ENCODE results near the gene PRSS57. TPM values are rescaled to one million over a fixed set of nuclear protein-coding genes. Genes with fewer than 3 reads are reported as not detected.

The PRSS57 gene
- total and polyA plus RNA-seq, 2 of the 13 experiments (the other 11 are each of a cell fraction or from before 2014, with no cell fraction given) = 0.12 TPM; not detected in 1

DNA sequence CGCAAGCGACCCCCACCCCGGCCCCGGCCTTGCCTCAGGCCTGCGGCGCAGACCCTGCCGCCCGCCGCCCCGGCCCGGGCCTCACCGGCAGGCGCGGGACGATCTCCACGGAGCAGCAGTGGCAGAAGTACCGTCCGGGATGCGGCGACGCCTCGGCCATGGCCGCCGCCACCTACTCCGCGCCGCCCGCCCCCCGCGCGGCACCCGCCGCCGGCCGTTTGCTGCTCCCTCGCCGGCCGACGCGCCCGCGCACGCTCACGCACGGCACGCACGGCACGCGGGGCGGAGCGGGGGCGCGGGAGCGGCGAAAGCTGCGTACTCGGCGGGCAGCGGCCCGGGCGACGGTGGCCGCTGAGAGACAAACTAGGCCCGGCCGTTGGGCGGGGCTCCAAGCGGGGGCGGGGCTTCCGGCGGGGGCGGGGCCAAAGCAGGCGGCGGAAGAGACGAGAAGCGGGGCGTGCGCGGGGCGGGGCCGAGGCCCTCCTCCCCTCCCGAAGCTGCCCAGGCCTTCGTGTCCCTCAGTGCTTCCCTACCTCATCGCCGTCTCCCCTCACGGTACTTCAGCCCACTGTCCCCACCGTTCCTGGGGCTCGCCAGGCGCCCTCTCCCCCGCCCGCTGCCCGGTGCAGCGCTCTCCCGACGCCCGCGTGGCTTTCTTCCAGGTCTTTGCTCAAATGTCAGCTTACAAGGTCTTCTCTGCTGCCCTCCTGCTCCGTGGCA lies 32.1 kb downstream of the PRSS57 start, which contains the start of gene RNF126 (continued):
- TF ChIP-seq KDM2A (CRISPR knock-in tag; IDR thresholded peaks at IDR 0.05; ENCODE audit: borderline replicate concordance, low read depth) = peak; percentile 65; the same call in 1 of the 2 replicates
- TF ChIP-seq ZNF510 (CRISPR knock-in tag; IDR thresholded peaks at IDR 0.05; ENCODE audit: low read depth) = no peak
- TF ChIP-seq STAT6 (CRISPR knock-in tag; IDR thresholded peaks at IDR 0.05; ENCODE audit: borderline replicate concordance) = no peak
- TF ChIP-seq, protein P1, sequence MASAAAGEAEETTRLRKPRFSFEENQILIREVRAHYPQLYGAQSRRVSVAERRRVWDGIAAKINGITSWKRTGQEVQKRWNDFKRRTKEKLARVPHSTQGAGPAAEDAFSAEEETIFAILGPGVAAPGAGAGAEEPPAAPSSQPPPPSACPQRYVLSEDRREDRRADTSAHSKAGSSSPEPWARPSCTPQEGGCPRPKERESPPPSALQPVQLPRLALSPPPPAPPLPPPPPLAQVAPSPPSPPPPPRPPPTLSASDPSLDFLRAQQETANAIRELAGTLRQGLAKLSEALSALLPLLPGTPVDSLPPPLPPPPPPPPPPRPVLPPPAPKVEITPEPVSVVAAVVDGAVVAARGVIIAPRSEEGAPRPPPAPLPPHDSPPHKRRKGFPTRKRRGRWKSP (CRISPR knock-in tag; IDR thresholded peaks at IDR 0.05) = no peak
- TF ChIP-seq ZNF556 (CRISPR knock-in tag; IDR thresholded peaks at IDR 0.05; ENCODE audit: borderline replicate concordance) = peak; percentile 56; the same call in 1 of the 2 replicates
- TF ChIP-seq RCOR2 (CRISPR knock-in tag; IDR thresholded peaks at IDR 0.05) = no peak
- TF ChIP-seq ARID5B (CRISPR knock-in tag; IDR thresholded peaks at IDR 0.05) = no peak
- TF ChIP-seq, protein P2, sequence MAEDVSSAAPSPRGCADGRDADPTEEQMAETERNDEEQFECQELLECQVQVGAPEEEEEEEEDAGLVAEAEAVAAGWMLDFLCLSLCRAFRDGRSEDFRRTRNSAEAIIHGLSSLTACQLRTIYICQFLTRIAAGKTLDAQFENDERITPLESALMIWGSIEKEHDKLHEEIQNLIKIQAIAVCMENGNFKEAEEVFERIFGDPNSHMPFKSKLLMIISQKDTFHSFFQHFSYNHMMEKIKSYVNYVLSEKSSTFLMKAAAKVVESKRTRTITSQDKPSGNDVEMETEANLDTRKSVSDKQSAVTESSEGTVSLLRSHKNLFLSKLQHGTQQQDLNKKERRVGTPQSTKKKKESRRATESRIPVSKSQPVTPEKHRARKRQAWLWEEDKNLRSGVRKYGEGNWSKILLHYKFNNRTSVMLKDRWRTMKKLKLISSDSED (CRISPR knock-in tag; IDR thresholded peaks at IDR 0.05) = no peak
- TF ChIP-seq KMT2B (CRISPR knock-in tag; IDR thresholded peaks at IDR 0.05) = no peak
- TF ChIP-seq PCBP2 (optimal IDR thresholded peaks at IDR 0.05; ENCODE audit: low read depth, low read length, poor library complexity, severe bottlenecking) = no peak
- TF ChIP-seq TOPORS (CRISPR knock-in tag; IDR thresholded peaks at IDR 0.05) = no peak; the same call in 1 of the 2 replicates
- TF ChIP-seq MTA1 (CRISPR knock-in tag; IDR thresholded peaks at IDR 0.05; ENCODE audit: borderline replicate concordance) = no peak
- TF ChIP-seq HNRNPUL1 (IDR thresholded peaks at IDR 0.05; ENCODE audit: low read depth, low read length) = no peak
- no peak for TF ChIP-seq HIVEP1 (CRISPR knock-in tag; IDR thresholded peaks at IDR 0.05)
- peak; percentile 60; the same call in 1 of the 2 replicates for TF ChIP-seq TBX2 (CRISPR knock-in tag; IDR thresholded peaks at IDR 0.05; ENCODE audit: borderline replicate concordance)
- no peak for TF ChIP-seq SMAD1 (CRISPR knock-in tag; IDR thresholded peaks at IDR 0.05; ENCODE audit: borderline replicate concordance, low read depth)
- no peak for TF ChIP-seq GLI4 (CRISPR knock-in tag; IDR thresholded peaks at IDR 0.05; ENCODE audit: borderline replicate concordance)
- peak; percentile 86 for TF ChIP-seq ZBTB14 (CRISPR knock-in tag; IDR thresholded peaks at IDR 0.05)
- no peak for TF ChIP-seq KDM6A (CRISPR knock-in tag; IDR thresholded peaks at IDR 0.05; ENCODE audit: low read depth)

Measured in HepG2 (cell line).